Hippocampal formation (tissue), 2 donors: ENCODE results near the gene NES.

Source experiments
- DNase-seq, 2 donors: peaks; one replicate each; lab custom pipeline; 2025; lab: John Stamatoyannopoulos, UW

Gene NES

GRCh38 chr1:156662005-156662799 is 15.0 kb downstream of the NES start:
- DNase-seq = peak; percentile 67 to 72

GRCh38 chr1:156660752-156661112 is 16.5 kb downstream of the NES start:
- DNase-seq = no peak

GRCh38 chr1:156659988-156660751 is 17.0 kb downstream of the NES start:
- DNase-seq = peak; percentile 77 to 90

- no peak for DNase-seq
Observed at GRCh38 chr1:156659661-156659987, 17.6 kb downstream of the NES start.

GRCh38 chr1:156658945-156659574 is 18.1 kb downstream of the NES start:
- no peak for DNase-seq

GRCh38 chr1:156658496-156658895 is 18.7 kb downstream of the NES start:
- DNase-seq = no peak

GRCh38 chr1:156657741-156658319 is 19.4 kb downstream of the NES start:
- no peak for DNase-seq

GRCh38 chr1:156656806-156657740 is 20.1 kb downstream of the NES start:
- peak; percentile 65 to 66 for DNase-seq

- no peak for DNase-seq
Observed at GRCh38 chr1:156655904-156656516, 21.2 kb downstream of the NES start.

- no peak for DNase-seq
Observed at GRCh38 chr1:156655151-156655903, 21.9 kb downstream of the NES start.

- no peak for DNase-seq
Observed at GRCh38 chr1:156654700-156655099, 22.5 kb downstream of the NES start.

- no peak for DNase-seq
Observed at GRCh38 chr1:156652992-156653355, 24.2 kb downstream of the NES start.

- no peak for DNase-seq
Observed at GRCh38 chr1:156652131-156652991, 24.8 kb downstream of the NES start.

GRCh38 chr1:156648951-156649350 is 28.3 kb downstream of the NES start:
- DNase-seq = no peak

- no peak for DNase-seq
Observed at GRCh38 chr1:156648496-156648895, 28.7 kb downstream of the NES start.

- DNase-seq = no peak
Observed at GRCh38 chr1:156647351-156647750, 29.9 kb downstream of the NES start.

- DNase-seq = no peak
Observed at GRCh38 chr1:156646738-156647211, 30.4 kb downstream of the NES start.

GRCh38 chr1:156645666-156646065 is 31.5 kb downstream of the NES start:
- no peak for DNase-seq

- peak in 1 of 2 donors; percentile 31 for DNase-seq
Observed at GRCh38 chr1:156645056-156645455, 32.2 kb downstream of the NES start.
